Mesendoderm (in vitro differentiated cells): ENCODE results near the gene FAM3C.

Experiments
- DNase-seq: peaks from one replicate; pipeline ENCODE4 v3.0.0; 2013
- H2AK5ac ChIP-seq: 2 replicates; pipeline ENCODE4 v1.6.1; 2013; ENCODE audit warnings: low read length, inconsistent platforms
- H2BK120ac ChIP-seq: 2 replicates; pipeline ENCODE4 v1.6.1; 2013; ENCODE audit warnings: low read depth, mild to moderate bottlenecking, low read length, moderate library complexity, mixed read lengths
- H2BK15ac ChIP-seq: replicated peaks from 2 replicates; pipeline ENCODE4 v1.6.1; 2013; ENCODE audit warnings: low read depth, mild to moderate bottlenecking, moderate library complexity
- H2BK5ac ChIP-seq: 2 replicates; pipeline ENCODE4 v1.6.1; 2013; ENCODE audit warnings: low read length, inconsistent platforms
- H3K18ac ChIP-seq: 2 replicates; pipeline ENCODE4 v1.6.1; 2013; ENCODE audit warnings: mild to moderate bottlenecking, low read length, mixed read lengths
- H3K23ac ChIP-seq: one replicate; pipeline ENCODE4 v1.6.1; 2013; ENCODE audit warnings: low read length
- H3K27ac ChIP-seq: 2 replicates; pipeline ENCODE4 v1.5.1; 2013; ENCODE audit warnings: low read depth, mild to moderate bottlenecking, inconsistent platforms, low read length, moderate library complexity
- H3K27me3 ChIP-seq: 2 replicates; pipeline ENCODE4 v1.6.1; 2013; ENCODE audit warnings: low read length, control low read depth, mild to moderate bottlenecking, inconsistent platforms; ENCODE audit not compliant: insufficient read depth, poor library complexity
- H3K36me3 ChIP-seq: 2 replicates; pipeline ENCODE4 v1.6.1; 2013; ENCODE audit warnings: low read length, inconsistent platforms; ENCODE audit not compliant: control insufficient read depth, insufficient read depth
- H3K4ac ChIP-seq: one replicate; pipeline ENCODE4 v1.6.1; 2013; ENCODE audit warnings: low read depth, mild to moderate bottlenecking, low read length, moderate library complexity
- H3K4me1 ChIP-seq: 2 replicates; pipeline ENCODE4 v1.6.1; 2013; ENCODE audit warnings: low read depth, low read length, inconsistent platforms; ENCODE audit not compliant: control insufficient read depth
- H3K4me2 ChIP-seq: 2 replicates; pipeline ENCODE4 v1.6.1; 2013; ENCODE audit warnings: low read length
- H3K4me3 ChIP-seq: 2 replicates; pipeline ENCODE4 v1.5.1; 2013; ENCODE audit warnings: mild to moderate bottlenecking, low read length
- H3K56ac ChIP-seq: one replicate; pipeline ENCODE4 v1.6.1; 2013; ENCODE audit warnings: low read length
- H3K79me1 ChIP-seq: 2 replicates; pipeline ENCODE4 v1.6.1; 2013; ENCODE audit warnings: low read length, inconsistent platforms
- H3K79me2 ChIP-seq: 2 replicates; pipeline ENCODE4 v1.6.1; 2013; ENCODE audit warnings: mild to moderate bottlenecking, low read length; ENCODE audit not compliant: control insufficient read depth, insufficient read depth
- H3K9ac ChIP-seq: 2 replicates; pipeline ENCODE4 v1.6.1; 2013; ENCODE audit warnings: low read length, inconsistent platforms
- H4K5ac ChIP-seq: one replicate; pipeline ENCODE4 v1.6.1; 2013; ENCODE audit warnings: low read length
- H4K8ac ChIP-seq: one replicate; pipeline ENCODE4 v1.6.1; 2013; ENCODE audit warnings: low read depth, mild to moderate bottlenecking, control low read depth, low read length, moderate library complexity
- WGBS: extraction: QIAGEN DNeasy Blood & Tissue Kit; methylation state at CpG from one replicate; pipeline ENCODE4 v1.1.7; 2013; ENCODE audit warnings: low lambda C conversion rate, missing lambda C conversion rate; ENCODE audit not compliant: insufficient coverage; ENCODE audit errors: extremely low coverage; 5-methylcytosine and 5-hydroxymethylcytosine counted together

FAM3C gene

DNA sequence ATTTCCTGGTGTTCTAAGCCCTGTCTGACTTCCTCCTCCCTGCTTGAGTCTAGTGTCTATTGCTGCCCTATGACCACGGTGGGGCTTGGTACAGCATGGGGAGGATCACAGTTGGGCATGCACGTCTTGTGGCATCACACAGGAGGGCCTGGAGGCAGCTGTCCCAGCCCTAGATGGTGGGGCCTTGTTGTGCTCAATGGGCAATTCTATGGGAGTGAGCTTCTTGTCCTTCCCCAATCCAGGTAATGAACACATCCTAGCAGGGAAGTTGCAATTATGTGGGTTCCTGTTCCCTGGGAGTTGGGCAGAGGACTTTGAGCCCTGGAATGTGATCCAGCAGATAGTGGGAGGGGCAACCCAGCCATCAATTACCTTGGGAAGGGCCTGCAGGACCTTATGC, 10.8 kb upstream of the FAM3C start:
- no peaks in the 10 kb centered on the region for H3K36me3 ChIP-seq
- no peak overlapping the region for H2AK5ac ChIP-seq
- WGBS = no CpG with 5 or more reads among the region's 2 CpGs
- H2BK5ac ChIP-seq = no peak overlapping the region
- no peak overlapping the region for H3K23ac ChIP-seq
- H3K4me2 ChIP-seq = no peak overlapping the region
- no peak overlapping the region for H4K8ac ChIP-seq
- peaks cover 2% of the 10 kb centered on the region for H3K4me1 ChIP-seq
- no peak overlapping the region for H4K5ac ChIP-seq
- H3K18ac ChIP-seq = no peak overlapping the region
- no peak for DNase-seq
- H3K79me2 ChIP-seq = no peaks in the 10 kb centered on the region
- H3K9ac ChIP-seq = no peak overlapping the region
- no peak overlapping the region for H3K4ac ChIP-seq
- no peak overlapping the region for H3K4me3 ChIP-seq
- H3K27me3 ChIP-seq = no peaks in the 10 kb centered on the region
- H3K56ac ChIP-seq = no peak overlapping the region
- no peak overlapping the region for H2BK15ac ChIP-seq
- H2BK120ac ChIP-seq = no peak overlapping the region
- no peaks in the 10 kb centered on the region for H3K79me1 ChIP-seq
- no peak overlapping the region for H3K27ac ChIP-seq

- WGBS = no CpG with 5 or more reads among the region's 5 CpGs
- Histone ChIP-seq H3K27ac (no peak overlapping the region), H4K5ac (no peak overlapping the region), H3K4me2 (no peak overlapping the region), H3K27me3 (no peaks in the 10 kb centered on the region), H2BK5ac (no peak overlapping the region), H3K4me1 (peaks cover 2% of the 10 kb centered on the region), H2AK5ac (no peak overlapping the region), H3K56ac (no peak overlapping the region), H3K9ac (no peak overlapping the region), H4K8ac (no peak overlapping the region), H2BK15ac (no peak overlapping the region), H3K79me2 (no peaks in the 10 kb centered on the region), H3K23ac (no peak overlapping the region), H3K36me3 (no peaks in the 10 kb centered on the region), H3K79me1 (no peaks in the 10 kb centered on the region), H3K4me3 (no peak overlapping the region), H2BK120ac (no peak overlapping the region), H3K4ac (no peak overlapping the region), H3K18ac (no peak overlapping the region)
- DNase-seq = peak; percentile 16
Observed at GRCh38 chr7:121406461-121406860, 10.4 kb upstream of the FAM3C start.

GRCh38 chr7:121404348-121404747, 8.2 kb upstream of the FAM3C start:
- no peak overlapping the region for H3K4ac ChIP-seq
- no peak for DNase-seq
- no peak overlapping the region for H3K9ac ChIP-seq
- no CpG with 5 or more reads among the region's 2 CpGs for WGBS
- H3K4me3 ChIP-seq = no peak overlapping the region
- no peak overlapping the region for H2BK15ac ChIP-seq
- H4K5ac ChIP-seq = no peak overlapping the region
- no peak overlapping the region for H2AK5ac ChIP-seq
- H3K18ac ChIP-seq = no peak overlapping the region
- no peaks in the 10 kb centered on the region for H3K79me2 ChIP-seq
- no peak overlapping the region for H3K4me2 ChIP-seq
- no peak overlapping the region for H3K27ac ChIP-seq
- no peak overlapping the region for H3K23ac ChIP-seq
- H3K4me1 ChIP-seq = peaks cover 2% of the 10 kb centered on the region
- H4K8ac ChIP-seq = no peak overlapping the region
- no peaks in the 10 kb centered on the region for H3K79me1 ChIP-seq
- no peaks in the 10 kb centered on the region for H3K27me3 ChIP-seq
- no peak overlapping the region for H2BK5ac ChIP-seq
- H3K56ac ChIP-seq = no peak overlapping the region
- H2BK120ac ChIP-seq = no peak overlapping the region
- no peaks in the 10 kb centered on the region for H3K36me3 ChIP-seq

GRCh38 chr7:121402701-121403100, 6.6 kb upstream of the FAM3C start:
- Histone ChIP-seq H2BK120ac (no peak overlapping the region), H3K4me3 (no peak overlapping the region), H4K5ac (no peak overlapping the region), H3K79me2 (no peaks in the 10 kb centered on the region), H3K4ac (no peak overlapping the region), H3K9ac (no peak overlapping the region), H3K4me1 (peaks cover 2% of the 10 kb centered on the region), H3K18ac (no peak overlapping the region), H3K27ac (no peak overlapping the region), H3K36me3 (no peaks in the 10 kb centered on the region), H3K79me1 (no peaks in the 10 kb centered on the region), H3K4me2 (no peak overlapping the region), H4K8ac (no peak overlapping the region), H2BK5ac (no peak overlapping the region), H3K23ac (no peak overlapping the region), H2AK5ac (no peak overlapping the region), H3K27me3 (no peaks in the 10 kb centered on the region), H2BK15ac (no peak overlapping the region), H3K56ac (no peak overlapping the region)
- DNase-seq = no peak
- no CpG with 5 or more reads among the region's 1 CpG for WGBS

- no CpG with 5 or more reads among the region's 3 CpGs for WGBS
- H3K4me2 ChIP-seq = no peak overlapping the region
Observed at GRCh38 chr7:121401896-121402295, 5.8 kb upstream of the FAM3C start.

DNA sequence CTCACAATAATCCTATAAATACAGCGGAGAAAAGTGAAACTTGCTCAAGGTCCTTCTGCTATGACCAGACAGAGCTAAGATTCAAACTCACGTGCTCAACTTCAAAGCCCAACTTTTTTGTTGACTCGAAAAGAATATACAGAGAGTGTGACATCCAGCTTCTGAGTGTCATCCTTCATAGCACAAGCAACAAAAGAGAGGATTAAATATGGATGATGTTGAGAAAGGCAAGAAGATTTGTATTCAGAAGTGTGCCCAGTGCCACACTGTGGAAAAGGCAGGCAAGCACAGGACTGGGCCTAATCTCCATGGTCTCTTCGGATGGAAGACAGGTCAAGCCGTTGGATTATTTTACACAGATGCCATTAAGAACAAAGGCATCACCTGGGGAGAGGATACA, 2.1 kb upstream of the FAM3C start:
- WGBS = no CpG with 5 or more reads among the region's 5 CpGs
- H3K79me1 ChIP-seq = no peaks in the 10 kb centered on the region
- no peak overlapping the region for H2BK120ac ChIP-seq
- no peak overlapping the region for H4K5ac ChIP-seq
- no peaks in the 10 kb centered on the region for H3K36me3 ChIP-seq
- H3K18ac ChIP-seq = no peak overlapping the region
- H3K23ac ChIP-seq = no peak overlapping the region
- no peaks in the 10 kb centered on the region for H3K4me1 ChIP-seq
- H2AK5ac ChIP-seq = no peak overlapping the region
- no peaks in the 10 kb centered on the region for H3K27me3 ChIP-seq
- no peak overlapping the region for H3K4ac ChIP-seq
- H2BK15ac ChIP-seq = no peak overlapping the region
- H3K4me3 ChIP-seq = no peak overlapping the region
- H3K4me2 ChIP-seq = no peak overlapping the region
- H3K27ac ChIP-seq = no peak overlapping the region
- H2BK5ac ChIP-seq = no peak overlapping the region
- peaks cover 11% of the 10 kb centered on the region for H3K79me2 ChIP-seq
- no peak overlapping the region for H4K8ac ChIP-seq
- H3K9ac ChIP-seq = no peak overlapping the region
- peak; percentile 33 for DNase-seq
- no peak overlapping the region for H3K56ac ChIP-seq

More at GRCh38 chr7:121401896-121402295, 5.8 kb upstream of the FAM3C start:
- Histone ChIP-seq H3K4me3 (no peak overlapping the region), H2BK15ac (no peak overlapping the region), H3K4me1 (peaks cover under 1% of the 10 kb centered on the region), H2BK120ac (no peak overlapping the region), H3K18ac (no peak overlapping the region), H4K5ac (no peak overlapping the region), H3K4ac (no peak overlapping the region), H3K79me2 (no peaks in the 10 kb centered on the region), H4K8ac (no peak overlapping the region), H2AK5ac (no peak overlapping the region), H2BK5ac (no peak overlapping the region), H3K27ac (no peak overlapping the region), H3K79me1 (no peaks in the 10 kb centered on the region), H3K27me3 (no peaks in the 10 kb centered on the region), H3K9ac (no peak overlapping the region), H3K23ac (no peak overlapping the region), H3K36me3 (no peaks in the 10 kb centered on the region), H3K56ac (no peak overlapping the region)
- no peak for DNase-seq
